Suppressor macrophage (primary cell): ENCODE measurements around the gene LGALS7.

ENCODE experiments used
- DNase-seq, 4 experiments: peaks; one replicate each; pipeline ENCODE4 v3.0.0-alpha.2; 2020 to 2022

The LGALS7 gene

GRCh38 chr19:38725469-38726283 is 47.6 kb downstream of the LGALS7 start:
- no peak for DNase-seq

DNA sequence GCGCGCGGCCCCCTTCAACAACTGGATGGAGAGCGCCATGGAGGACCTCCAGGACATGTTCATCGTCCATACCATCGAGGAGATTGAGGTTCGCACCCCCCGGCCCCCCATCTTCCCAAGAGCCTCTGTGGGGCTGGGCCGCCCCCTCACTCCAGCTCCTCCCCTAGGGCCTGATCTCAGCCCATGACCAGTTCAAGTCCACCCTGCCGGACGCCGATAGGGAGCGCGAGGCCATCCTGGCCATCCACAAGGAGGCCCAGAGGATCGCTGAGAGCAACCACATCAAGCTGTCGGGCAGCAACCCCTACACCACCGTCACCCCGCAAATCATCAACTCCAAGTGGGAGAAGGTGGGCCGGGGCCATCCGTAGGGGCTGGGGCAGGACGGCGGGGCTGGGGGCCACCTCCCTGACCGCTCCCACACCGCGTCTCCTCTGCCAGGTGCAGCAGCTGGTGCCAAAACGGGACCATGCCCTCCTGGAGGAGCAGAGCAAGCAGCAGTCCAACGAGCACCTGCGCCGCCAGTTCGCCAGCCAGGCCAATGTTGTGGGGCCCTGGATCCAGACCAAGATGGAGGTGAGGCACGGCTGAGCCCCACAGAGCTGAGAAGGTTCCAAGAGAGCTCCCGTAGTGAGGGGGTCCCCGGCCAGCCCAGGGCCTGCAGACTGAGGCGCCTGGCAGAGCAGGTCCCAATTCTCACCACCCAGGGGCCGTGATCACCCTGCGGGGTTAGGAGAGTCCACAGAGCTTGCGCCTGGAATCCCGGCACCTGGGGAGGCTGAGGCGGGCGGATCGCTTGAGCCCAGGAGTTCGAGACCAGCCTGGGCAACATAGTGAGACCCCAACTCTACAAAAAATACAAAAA is 49.1 kb downstream of the LGALS7 start:
- DNase-seq = no peak

- DNase-seq = no peak
Measured at GRCh38 chr19:38723606-38723965, 49.7 kb downstream of the LGALS7 start.

DNA sequence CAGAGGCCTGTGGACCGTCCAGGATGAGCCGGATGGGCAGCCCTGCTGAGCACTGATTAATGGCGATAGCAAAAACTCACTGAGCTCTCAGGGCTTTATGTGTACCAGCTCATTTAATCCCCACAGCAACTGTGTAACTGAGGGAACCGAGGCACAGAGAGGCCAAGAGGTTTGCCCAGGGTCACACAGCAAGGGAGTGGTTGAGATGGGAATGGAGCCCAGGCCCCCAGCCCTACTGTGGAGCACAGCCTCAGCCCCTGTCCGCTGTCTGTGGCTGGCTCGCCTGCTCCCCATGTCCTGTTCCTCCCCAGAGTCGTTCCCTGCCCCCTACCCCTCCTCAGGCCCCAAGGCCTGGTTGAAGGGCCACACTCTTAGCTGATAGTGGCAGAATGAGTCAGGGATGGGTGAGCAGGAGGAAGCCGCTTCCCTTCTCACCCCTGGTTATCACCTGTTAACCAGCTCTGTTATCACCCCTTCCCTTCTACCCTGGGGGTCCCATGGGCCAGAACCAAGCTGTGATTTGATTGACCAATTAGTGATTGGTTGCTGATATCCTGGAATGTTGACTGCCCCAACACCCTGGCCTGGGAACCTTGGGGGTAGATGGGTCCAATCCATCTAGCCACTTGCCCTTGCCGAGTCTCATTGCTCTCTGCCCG is 50.2 kb downstream of the LGALS7 start:
- DNase-seq = no peak

DNA sequence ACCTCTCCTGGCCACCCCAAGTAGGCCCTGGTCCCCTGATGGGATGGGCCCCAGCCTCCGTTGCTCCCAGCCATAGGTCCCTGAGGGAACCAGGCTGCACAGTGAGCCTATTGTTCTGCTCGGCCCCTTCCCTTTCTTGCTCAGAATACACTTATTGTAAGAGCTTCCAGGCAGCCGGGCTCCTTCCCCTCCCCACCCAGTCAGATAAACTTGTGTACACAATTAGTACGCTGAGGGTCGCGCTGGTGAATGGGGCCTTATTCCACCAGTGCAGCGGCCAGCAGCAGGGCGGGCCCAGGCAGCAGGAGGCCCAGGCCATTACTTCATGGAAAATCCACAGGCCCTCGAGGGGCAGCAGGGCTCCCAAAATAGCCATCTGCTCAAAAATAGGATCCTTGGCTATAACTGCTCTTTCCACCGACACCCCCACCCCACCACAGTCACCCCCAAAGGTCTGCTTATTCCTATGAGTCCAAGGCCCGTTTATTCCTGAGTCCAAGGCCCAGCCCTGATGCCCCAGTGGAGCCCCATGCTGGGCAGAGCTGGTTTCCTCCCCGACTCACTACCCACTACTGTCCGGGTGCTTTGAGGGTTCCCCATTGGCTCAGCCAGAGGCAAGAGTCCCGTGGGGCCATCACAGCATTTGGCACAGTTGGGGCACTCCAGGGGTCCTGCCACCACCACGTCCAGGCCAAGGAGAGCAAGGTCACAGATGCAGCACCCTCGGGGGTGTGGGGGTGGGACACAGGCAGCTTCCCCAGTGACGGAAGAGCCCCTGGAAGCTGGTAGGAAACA is 51.1 kb downstream of the LGALS7 start:
- DNase-seq = no peak

GRCh38 chr19:38721496-38721895 is 51.8 kb downstream of the LGALS7 start:
- no peak for DNase-seq
